ENCODE measurements around the gene ZFYVE9.

DNA sequence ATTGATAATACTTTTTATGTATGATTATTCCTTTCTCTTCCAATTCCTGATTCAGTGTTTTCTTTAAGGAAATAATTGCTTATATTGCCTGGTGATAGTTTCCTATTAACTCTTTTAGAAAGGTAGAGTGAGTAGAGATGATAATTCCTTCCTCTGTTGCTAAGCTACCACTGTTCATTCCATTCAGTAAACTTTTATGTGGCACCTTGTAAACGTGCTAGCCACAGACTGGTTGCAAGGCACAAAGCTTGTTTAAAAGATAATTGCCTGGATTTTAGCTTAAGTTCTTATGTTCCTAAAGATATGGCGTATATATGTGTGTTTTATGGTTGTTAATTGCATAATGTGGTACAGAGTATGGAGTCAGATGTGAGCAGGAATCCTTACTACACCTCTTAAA lies 3.2 kb downstream of the ZFYVE9 start:
- TF ChIP-seq, protein P1, sequence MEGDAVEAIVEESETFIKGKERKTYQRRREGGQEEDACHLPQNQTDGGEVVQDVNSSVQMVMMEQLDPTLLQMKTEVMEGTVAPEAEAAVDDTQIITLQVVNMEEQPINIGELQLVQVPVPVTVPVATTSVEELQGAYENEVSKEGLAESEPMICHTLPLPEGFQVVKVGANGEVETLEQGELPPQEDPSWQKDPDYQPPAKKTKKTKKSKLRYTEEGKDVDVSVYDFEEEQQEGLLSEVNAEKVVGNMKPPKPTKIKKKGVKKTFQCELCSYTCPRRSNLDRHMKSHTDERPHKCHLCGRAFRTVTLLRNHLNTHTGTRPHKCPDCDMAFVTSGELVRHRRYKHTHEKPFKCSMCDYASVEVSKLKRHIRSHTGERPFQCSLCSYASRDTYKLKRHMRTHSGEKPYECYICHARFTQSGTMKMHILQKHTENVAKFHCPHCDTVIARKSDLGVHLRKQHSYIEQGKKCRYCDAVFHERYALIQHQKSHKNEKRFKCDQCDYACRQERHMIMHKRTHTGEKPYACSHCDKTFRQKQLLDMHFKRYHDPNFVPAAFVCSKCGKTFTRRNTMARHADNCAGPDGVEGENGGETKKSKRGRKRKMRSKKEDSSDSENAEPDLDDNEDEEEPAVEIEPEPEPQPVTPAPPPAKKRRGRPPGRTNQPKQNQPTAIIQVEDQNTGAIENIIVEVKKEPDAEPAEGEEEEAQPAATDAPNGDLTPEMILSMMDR (conservative IDR thresholded peaks at IDR 0.05; ENCODE audit: low read length): no peak
- TF ChIP-seq EZH2phosphoT487 (IDR thresholded peaks at IDR 0.05; ENCODE audit: borderline replicate concordance): no peak

Measured in Loucy (cell line).